ENCODE results near the gene RAB11FIP5.
A peak's percentile ranks its signal among the peaks of the same experiment; 100 is the strongest.

Gene RAB11FIP5

GRCh38 chr2:73087311-73087710 is 25.4 kb downstream of the RAB11FIP5 start:
- no peak for DNase-seq

- peak; percentile 53 to 77 (median 71) for DNase-seq
Observed at GRCh38 chr2:73085691-73086090, 27.1 kb downstream of the RAB11FIP5 start.

GRCh38 chr2:73084971-73085370 is 27.8 kb downstream of the RAB11FIP5 start:
- DNase-seq = no peak

GRCh38 chr2:73083886-73084800 is 28.6 kb downstream of the RAB11FIP5 start:
- no peak for DNase-seq

- no peak for DNase-seq
Observed at GRCh38 chr2:73082523-73083410, 30.0 kb downstream of the RAB11FIP5 start.

- DNase-seq = no peak
Observed at GRCh38 chr2:73081181-73081671, 31.5 kb downstream of the RAB11FIP5 start.

GRCh38 chr2:73080321-73081131 is 32.2 kb downstream of the RAB11FIP5 start:
- no peak for DNase-seq

- no peak for DNase-seq
Observed at GRCh38 chr2:73079636-73080035, 33.1 kb downstream of the RAB11FIP5 start.

- no peak for DNase-seq
Observed at GRCh38 chr2:73078457-73079411, 34.0 kb downstream of the RAB11FIP5 start.

GRCh38 chr2:73077424-73077795 is 35.3 kb downstream of the RAB11FIP5 start:
- no peak for DNase-seq

- DNase-seq = no peak
Observed at GRCh38 chr2:73076701-73077423, 35.9 kb downstream of the RAB11FIP5 start.

- no peak for DNase-seq
Observed at GRCh38 chr2:73075477-73076373, 37.0 kb downstream of the RAB11FIP5 start.

- DNase-seq = no peak
Observed at GRCh38 chr2:73074110-73075069, 38.4 kb downstream of the RAB11FIP5 start.

GRCh38 chr2:73072416-73072815 is 40.3 kb downstream of the RAB11FIP5 start:
- DNase-seq = no peak

- DNase-seq = no peak
Observed at GRCh38 chr2:73072129-73072395, 40.7 kb downstream of the RAB11FIP5 start.

GRCh38 chr2:73071360-73072128 is 41.2 kb downstream of the RAB11FIP5 start, which contains the start of gene SFXN5:
SFXN5 (minus strand) TSS chr2:73071712; CDS start chr2:73071705, 7 bp downstream.
- peak; percentile 89 to 94 (median 90) for DNase-seq

- DNase-seq = peak in 3 of 5 experiments; percentile 14 to 48 (median 24)
Observed at GRCh38 chr2:73070643-73071359, 41.9 kb downstream of the RAB11FIP5 start.
